Adrenal gland (tissue), 12 donors: Measurements from ENCODE around the gene AR. TPM values are rescaled to one million over a fixed set of nuclear protein-coding genes. Genes with fewer than 3 reads are reported as not detected.

Source experiments
- DNase-seq, 7 donors: peaks; one replicate each; pipeline ENCODE4 v3.0.0-alpha.2; 2019 to 2020
- H3K27ac ChIP-seq, 5 donors: fragments of 200-600 bp; sonication (generic) in 4 of 5; 1 replicate in 3 of 5; 2 replicates in 2 of 5; pipeline versions ENCODE4 v1.5.1 to v1.8.0; 2016 to 2020; ENCODE audit warnings: mild to moderate bottlenecking in 1 of 5
- H3K27me3 ChIP-seq: fragments of 200-600 bp; 2 replicates; pipeline ENCODE4 v1.8.0; 2021
- H3K36me3 ChIP-seq, 2 donors: fragments of 200-600 bp; replicated peaks in 1 of 2; 1 replicate in 1 of 2; 2 replicates in 1 of 2; pipeline versions ENCODE4 v1.5.1 to v1.8.0; 2018 to 2022
- H3K4me1 ChIP-seq, 2 donors: fragments of 200-600 bp; replicated peaks in 1 of 2; 1 replicate in 1 of 2; 2 replicates in 1 of 2; pipeline versions ENCODE4 v1.5.1 to v1.8.0; 2018 to 2021
- H3K4me3 ChIP-seq, 4 donors: fragments of 200-600 bp; sonication (generic) in 3 of 4; one replicate each; pipeline ENCODE4 v1.5.1; 2016 to 2018
- H3K9me3 ChIP-seq, 3 donors: fragments of 200-600 bp; sonication (generic) in 1 of 3; replicated peaks in 1 of 3; 1 replicate in 2 of 3; 2 replicates in 1 of 3; pipeline versions ENCODE4 v1.5.1 to v1.8.0; 2016 to 2021
- POLR2A ChIP-seq, 2 donors: fragments of 450-650 bp; IDR thresholded peaks; one replicate each; pipeline ENCODE4 v1.6.1; 2017; ENCODE audit warnings: antibody characterized with exemption in 2 of 2, mild to moderate bottlenecking in 2 of 2, moderate library complexity in 1 of 2
- WGBS, 4 donors: extraction: QIAGEN DNeasy Blood & Tissue Kit in 2 of 4; methylation state at CpG; one replicate each; pipeline versions ENCODE4 v1.1.5 to v1.1.7; 2013 to 2017; 5-methylcytosine and 5-hydroxymethylcytosine counted together
- intact Hi-C, 2 donors: fragments of 100-400 bp; cut with DNase I; formaldehyde crosslinking; loops; one replicate each; pipeline versions ENCODE4 v1.14.1 to v1.15.0; 2022 to 2023
- polyA plus RNA-seq, 3 donors: library from polyadenylated mRNA; stranded (reverse); fragments of 200-250 nt in 2 of 3; fragments of 350-450 nt in 1 of 3; fragmentation: Illumina TruSeq in 1 of 3; extraction: RNeasy Lipid Tissue Mini Kit (QIAGEN cat#74804) in 1 of 3; gene quantifications; one replicate each; pipeline ENCODE4 v1.2.3, GENCODE V29; 2013 to 2014
- total RNA-seq, 9 donors: library from RNA; depleted of rRNA in 4 of 9; stranded (reverse); fragments of >200 nt in 4 of 9; fragments of 120-200 nt in 1 of 9; fragmentation: NEBNext Ultra II Directional in 1 of 9; extraction: Animal tissue kit (Norgen Biotek cat#: 25700) in 1 of 9; gene quantifications; one replicate each; pipeline versions ENCODE4 v1.1.0 to v1.2.4, GENCODE V29; 2013 to 2023
- TF ChIP-seq, protein P1 (sequence below), 6 experiments: fragments of 450-650 bp in 4 of 6; fragments of 200-600 bp in 2 of 6; sonication (generic) in 1 of 6; IDR thresholded peaks; 1 replicate in 5 of 6; 2 replicates in 1 of 6; pipeline versions ENCODE4 v1.5.1 to v1.8.0; 2016 to 2021; ENCODE audit warnings: antibody characterized with exemption in 6 of 6, mild to moderate bottlenecking in 2 of 6, moderate library complexity in 1 of 6
- donor health status: healthy with polysubstance abuse.
- donor health status: Bipolar disorder and iron deficiency.
- donor health status: DM: yes; HTN: yes; CAD: no.
- donor health status: DM: no; HTN: no; CAD: no.
- donor health status: DM: no; HTN: no; CAD: no.
- donor health status: DM: yes; HTN: yes; CAD: no.

Gene AR
- total and polyA plus RNA-seq, 12 donors: 0.64 to 7.5 (median 2.9) TPM

DNA sequence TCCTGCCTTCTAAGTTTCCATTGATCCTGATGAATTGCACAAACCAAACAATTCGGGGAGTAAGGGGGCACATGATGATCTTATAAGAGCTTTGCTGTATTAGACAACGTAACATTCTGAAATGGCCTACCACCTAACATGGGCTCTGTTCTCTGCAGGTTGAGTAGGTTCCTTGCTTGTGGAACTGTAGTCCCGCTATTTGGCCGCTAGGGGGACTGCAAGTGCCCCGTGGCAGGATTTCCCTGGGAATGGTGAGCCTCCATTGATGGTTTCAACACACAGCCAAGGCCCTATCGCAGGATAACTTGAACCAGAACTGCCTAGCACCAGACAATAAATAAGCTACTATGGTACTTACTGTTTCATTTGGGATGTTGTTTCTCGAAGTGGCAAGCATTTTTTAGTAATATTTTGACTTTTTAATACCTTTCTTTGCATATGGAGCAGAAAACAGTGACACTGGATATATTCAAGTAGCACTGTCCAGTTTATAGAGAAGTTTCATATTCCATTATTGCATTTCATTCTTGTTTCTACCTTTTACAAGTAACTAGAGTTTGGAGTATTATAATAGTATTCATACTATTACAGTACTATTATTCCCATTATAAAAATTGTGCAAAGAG, 11.9 kb downstream of the AR start:
- Histone ChIP-seq H3K9me3 (no peaks in the 10 kb centered on the region), H3K27ac (no peak overlapping the region), H3K27me3 (peaks cover 15% of the 10 kb centered on the region), H3K4me3 (no peak overlapping the region), H3K4me1 (no peaks in the 10 kb centered on the region), H3K36me3 (no peaks in the 10 kb centered on the region)
- WGBS, 4 donors: 30 to 64% (median 35%) methylated on average over 3 to 7 of the region's 7 CpGs
- TF ChIP-seq, protein P1, sequence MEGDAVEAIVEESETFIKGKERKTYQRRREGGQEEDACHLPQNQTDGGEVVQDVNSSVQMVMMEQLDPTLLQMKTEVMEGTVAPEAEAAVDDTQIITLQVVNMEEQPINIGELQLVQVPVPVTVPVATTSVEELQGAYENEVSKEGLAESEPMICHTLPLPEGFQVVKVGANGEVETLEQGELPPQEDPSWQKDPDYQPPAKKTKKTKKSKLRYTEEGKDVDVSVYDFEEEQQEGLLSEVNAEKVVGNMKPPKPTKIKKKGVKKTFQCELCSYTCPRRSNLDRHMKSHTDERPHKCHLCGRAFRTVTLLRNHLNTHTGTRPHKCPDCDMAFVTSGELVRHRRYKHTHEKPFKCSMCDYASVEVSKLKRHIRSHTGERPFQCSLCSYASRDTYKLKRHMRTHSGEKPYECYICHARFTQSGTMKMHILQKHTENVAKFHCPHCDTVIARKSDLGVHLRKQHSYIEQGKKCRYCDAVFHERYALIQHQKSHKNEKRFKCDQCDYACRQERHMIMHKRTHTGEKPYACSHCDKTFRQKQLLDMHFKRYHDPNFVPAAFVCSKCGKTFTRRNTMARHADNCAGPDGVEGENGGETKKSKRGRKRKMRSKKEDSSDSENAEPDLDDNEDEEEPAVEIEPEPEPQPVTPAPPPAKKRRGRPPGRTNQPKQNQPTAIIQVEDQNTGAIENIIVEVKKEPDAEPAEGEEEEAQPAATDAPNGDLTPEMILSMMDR (IDR thresholded peaks at IDR 0.05): peak; percentile 41 to 71 (median 57)
- TF ChIP-seq POLR2A (IDR thresholded peaks at IDR 0.05): no peak
- peak in 6 of 7 donors; percentile 14 to 61 (median 44) for DNase-seq
- intact Hi-C loops: loop anchor here in 1 of 2 donors (5.0 kb wide), 1 partner anchor 542 kb away; no protein-coding TSS in a partner anchor

DNA sequence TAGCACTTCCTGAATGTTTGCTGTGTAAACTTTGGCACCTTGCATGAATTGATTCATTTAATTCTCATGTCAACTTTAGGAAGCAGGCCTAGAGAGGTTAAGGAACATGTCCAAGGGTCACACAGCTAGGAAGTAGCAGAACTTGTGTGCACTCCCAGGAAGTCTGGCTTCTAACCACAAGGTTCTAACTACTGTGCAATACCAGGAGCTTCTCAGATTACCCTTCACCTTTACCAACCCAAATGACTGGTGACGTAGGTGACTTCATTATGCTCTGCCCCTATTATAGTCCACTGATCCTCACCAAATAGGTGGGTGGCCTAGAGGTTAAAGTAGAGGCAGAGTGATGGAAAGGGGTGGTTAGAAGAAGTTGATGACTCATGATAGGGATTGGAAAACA, 14.4 kb downstream of the AR start:
- 80 to 83% (median 81%) methylated on average over 1 of the region's 1 CpG for WGBS, 4 donors
- H3K4me3 ChIP-seq: no peak overlapping the region
- no peak for DNase-seq
- no peaks in the 10 kb centered on the region for H3K4me1 ChIP-seq
- H3K27ac ChIP-seq: no peak overlapping the region
- peaks cover 11% of the 10 kb centered on the region for H3K27me3 ChIP-seq
- H3K36me3 ChIP-seq: no peaks in the 10 kb centered on the region
- no peak for TF ChIP-seq POLR2A (IDR thresholded peaks at IDR 0.05)
- TF ChIP-seq, protein P1 (IDR thresholded peaks at IDR 0.05): no peak
- no peaks in the 10 kb centered on the region for H3K9me3 ChIP-seq
- intact Hi-C loops: loop anchor here in 1 of 2 donors (5.0 kb wide), 1 partner anchor 539 kb away; no protein-coding TSS in a partner anchor

DNA sequence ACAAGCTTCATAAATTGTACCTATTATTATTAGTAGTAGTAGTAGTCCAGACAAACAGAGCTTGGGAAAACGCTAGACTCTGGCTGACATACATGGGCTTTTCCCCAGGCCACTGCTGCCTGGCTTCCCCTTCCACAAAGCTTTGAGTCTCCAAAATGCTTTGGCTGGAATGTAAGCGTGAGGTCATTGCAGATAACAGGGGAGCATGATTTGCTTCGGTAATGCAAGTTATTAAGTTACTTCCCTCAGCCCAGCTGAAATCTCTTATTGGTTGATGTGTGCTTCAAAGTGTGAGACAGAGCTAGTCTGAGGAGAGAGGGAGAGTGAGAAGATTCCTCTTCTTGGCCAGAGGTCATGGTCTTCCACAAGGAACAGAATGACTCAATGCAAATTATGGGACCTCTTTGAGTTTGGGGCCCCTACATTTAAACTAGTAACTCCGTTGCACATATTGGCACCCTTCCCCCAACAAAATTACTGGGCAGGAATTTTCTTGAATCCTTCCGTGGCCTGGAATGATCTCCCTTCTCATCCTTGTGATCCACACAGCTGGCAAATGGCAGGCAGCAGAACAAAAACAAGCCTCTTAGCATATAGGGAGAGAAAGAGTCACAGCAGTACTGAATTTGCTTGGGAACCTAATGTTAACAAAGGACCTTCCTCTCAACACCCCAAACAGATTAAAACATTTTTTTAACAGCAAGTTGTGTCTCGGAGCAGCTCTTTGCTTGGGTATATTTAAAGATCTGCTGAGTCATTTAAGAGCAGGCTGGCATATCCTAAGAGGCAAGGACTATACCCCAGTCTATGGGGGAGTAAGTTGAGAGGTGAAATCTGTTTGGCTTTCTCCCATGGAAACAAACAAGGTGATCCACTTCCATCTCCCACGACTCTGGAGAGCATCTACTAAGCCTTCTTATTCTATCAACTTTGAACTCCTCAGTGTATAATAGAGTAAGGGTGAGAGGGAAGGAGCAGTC, 19.9 kb downstream of the AR start:
- 49 to 76% (median 69%) methylated on average over 5 to 7 of the region's 7 CpGs for whole genome bisulfite sequencing, 4 donors
- intact Hi-C loops: no loop called here
- no peak for DNase-seq
- Histone ChIP-seq H3K36me3 (no peaks in the 10 kb centered on the region), H3K4me3 (no peak overlapping the region), H3K9me3 (no peaks in the 10 kb centered on the region), H3K27me3 (peaks cover 4% of the 10 kb centered on the region), H3K4me1 (no peaks in the 10 kb centered on the region), H3K27ac (no peak overlapping the region)
- no peak for TF ChIP-seq POLR2A (IDR thresholded peaks at IDR 0.05)
- TF ChIP-seq, protein P1 (IDR thresholded peaks at IDR 0.05): no peak

DNA sequence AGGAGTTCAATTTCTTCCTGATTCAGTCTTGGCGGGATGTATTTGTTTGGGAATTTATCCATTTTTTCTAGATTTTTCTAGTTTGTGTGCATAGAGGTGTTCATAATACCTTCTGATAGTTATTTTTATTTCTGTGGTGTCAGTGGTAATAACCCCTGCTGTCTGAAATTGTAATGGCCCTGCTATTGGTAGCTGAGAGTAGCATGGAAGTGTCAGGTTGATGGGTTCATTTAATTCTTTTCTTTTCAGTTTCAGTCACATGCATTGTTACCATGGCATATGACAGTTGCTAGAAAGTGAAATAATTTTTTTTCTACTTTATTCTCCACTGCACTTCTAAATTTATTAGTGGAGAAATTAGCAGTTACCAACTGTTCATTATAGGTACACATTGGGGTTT, 20.7 kb downstream of the AR start:
- intact Hi-C loops: no loop called here
- Histone ChIP-seq H3K4me1 (no peaks in the 10 kb centered on the region), H3K27ac (no peak overlapping the region), H3K9me3 (no peaks in the 10 kb centered on the region), H3K36me3 (no peaks in the 10 kb centered on the region), H3K27me3 (peaks cover 4% of the 10 kb centered on the region), H3K4me3 (no peak overlapping the region)
- DNase-seq: no peak
- no peak for TF ChIP-seq POLR2A (IDR thresholded peaks at IDR 0.05)
- TF ChIP-seq, protein P1 (IDR thresholded peaks at IDR 0.05): no peak
- 80 to 94% (median 90%) methylated on average over 1 of the region's 1 CpG for WGBS, 4 donors
